Measurements from ENCODE around the gene B4GALT2. TPM values are rescaled to one million over a fixed set of nuclear protein-coding genes. Genes with fewer than 3 reads are reported as not detected.
A peak's percentile ranks its signal among the peaks of the same experiment; 100 is the strongest.

The B4GALT2 gene
- total and polyA plus RNA-seq, 2 of the 8 experiments (the other 6 are each of a cell fraction or from before 2014, with no cell fraction given) = 56.5 to 121 TPM

DNA sequence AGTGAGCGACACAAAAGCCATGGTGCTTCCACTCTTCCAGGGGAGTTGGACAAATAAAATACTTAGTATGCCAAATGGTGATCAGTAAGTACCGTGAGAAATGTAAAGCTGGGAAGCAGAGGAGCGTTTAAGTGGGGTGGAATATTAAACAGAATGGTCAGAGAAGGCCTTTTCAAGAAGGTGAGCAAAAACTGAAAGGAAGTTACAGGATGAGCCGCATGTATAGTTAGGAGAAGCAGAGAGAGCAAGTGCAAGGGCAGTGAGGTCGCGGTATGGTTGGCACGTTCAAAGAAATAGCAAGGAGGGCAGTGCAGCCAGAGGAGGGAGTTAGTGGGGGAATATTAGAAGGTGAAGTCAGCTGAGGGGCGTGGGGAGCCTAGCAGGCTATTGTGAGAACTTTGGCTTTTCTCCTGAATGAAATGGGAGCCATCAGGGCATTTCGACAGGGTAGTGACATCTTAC is 5.0 kb upstream of the B4GALT2 start:
- H3K9me3 ChIP-seq (ENCODE audit: insufficient read depth in 2 of 2, low read depth in 1 of 2, low read length in 1 of 2) = no peaks in the 10 kb centered on the region
- peaks cover 14% of the 10 kb centered on the region for H3K79me1 ChIP-seq (ENCODE audit: low read depth, low read length)
- H2AFZ ChIP-seq (ENCODE audit: low read length) = peak overlapping the region; percentile 55
- peak overlapping the region; percentile 59; the same call in 1 of the 2 replicates for H4K8ac ChIP-seq (ENCODE audit: extremely low read depth, insufficient read depth, low read length)
- H2AK5ac ChIP-seq (ENCODE audit: low read depth, low read length) = no peak overlapping the region
- POLR2A ChIA-PET (ENCODE audit: partially characterized antibody) = interaction anchor here (0.9 to 12.9 kb wide), 12 partner anchors 11 to 658 kb away, joined by 3 to 189 read pairs (median 4); partner anchors contain the start of genes CCDC24 and IPO13
- H3K9ac ChIP-seq (replicated peaks in 1 of 4; ENCODE audit: extremely low read depth in 1 of 4, low read depth in 3 of 4, low read length in 3 of 4) = peak overlapping the region in 3 of 4 experiments; percentile 50 to 62 (median 51); a peak in 5 of 7 replicates
- H4K91ac ChIP-seq (replicated peaks; ENCODE audit: insufficient read length, low read length) = peak overlapping the region; percentile 45
- H3K23ac ChIP-seq (ENCODE audit: insufficient read length) = no peak overlapping the region
- H3K4me3 ChIP-seq (ENCODE audit: extremely low read depth in 1 of 4, insufficient read depth in 2 of 4, low read depth in 3 of 4, low read length in 4 of 4) = peak overlapping the region; percentile 79 to 88 (median 82)
- peak overlapping the region; percentile 79 for H4K5ac ChIP-seq (ENCODE audit: insufficient read length, low read depth, low read length)
- H3K4ac ChIP-seq (replicated peaks; ENCODE audit: insufficient read length, low read depth, low read length) = peak overlapping the region; percentile 64
- H3K4me2 ChIP-seq (ENCODE audit: insufficient read depth in 1 of 2, low read depth in 2 of 2, low read length in 2 of 2) = peak overlapping the region; percentile 81 to 85
- peak overlapping the region; percentile 71; the same call in 1 of the 2 replicates for H3K18ac ChIP-seq (ENCODE audit: extremely low read depth, low read length)
- no peak for FAIRE-seq
- no peak overlapping the region for H3K27ac ChIP-seq (ENCODE audit: low read depth, low read length)
- H3K23me2 ChIP-seq (ENCODE audit: low read depth, low read length) = peaks cover 24% of the 10 kb centered on the region
- H2BK5ac ChIP-seq (ENCODE audit: low read depth, low read length) = peak overlapping the region; percentile 94; the same call in 1 of the 2 replicates
- peak overlapping the region; percentile 64 for H3K56ac ChIP-seq (replicated peaks; ENCODE audit: insufficient read length, low read depth, low read length)
- H2BK15ac ChIP-seq (ENCODE audit: low read length) = peak overlapping the region; percentile 46; the same call in 1 of the 2 replicates
- DNase-seq (ENCODE audit: low read depth in 1 of 2, low spot score in 2 of 2) = no peak
- no peaks in the 10 kb centered on the region for H3K27me3 ChIP-seq (replicated peaks in 1 of 4; ENCODE audit: control insufficient read depth in 3 of 4, extremely low read depth in 1 of 4, insufficient read depth in 3 of 4, low read length in 3 of 4)
- H3K36me3 ChIP-seq (ENCODE audit: control insufficient read depth in 2 of 4, insufficient read depth in 4 of 4, low read length in 3 of 4) = peaks cover 2 to 33% (median 17%) of the 10 kb centered on the region in 4 experiments; a peak in 7 of 8 replicates
- CTCF ChIA-PET (ENCODE audit: partially characterized antibody) = interaction anchor here (0.6 to 9.2 kb wide), 8 partner anchors 15 to 235 kb away, joined by 3 to 79 read pairs (median 4); partner anchors contain the start of genes CCDC24 and IPO13
- peaks cover 4 to 24% of the 10 kb centered on the region in 2 experiments for H4K20me1 ChIP-seq (replicated peaks in 1 of 2; ENCODE audit: control insufficient read depth in 1 of 2, insufficient read depth in 2 of 2, low read length in 2 of 2)
- peaks cover 6 to 18% (median 12%) of the 10 kb centered on the region in 4 experiments for H3K4me1 ChIP-seq (replicated peaks in 1 of 4; ENCODE audit: control insufficient read depth in 3 of 4, insufficient read depth in 4 of 4, low read length in 3 of 4)
- no peak overlapping the region for H3K14ac ChIP-seq (ENCODE audit: insufficient read length)
- no peak overlapping the region for H2BK120ac ChIP-seq (replicated peaks; ENCODE audit: low read depth, low read length)
- H2BK20ac ChIP-seq (ENCODE audit: low read length) = no peak overlapping the region
- H3K79me2 ChIP-seq (ENCODE audit: control insufficient read depth in 1 of 2, insufficient read depth in 2 of 2, low read length in 2 of 2) = peaks cover 0 to 25% of the 10 kb centered on the region in 2 experiments; a peak in 2 of 4 replicates
- no peak overlapping the region for H2BK12ac ChIP-seq (ENCODE audit: low read depth, low read length)
- TF ChIP-seq CBX5 (IDR thresholded peaks at IDR 0.05; ENCODE audit: low read depth, low read length) = no peak
- TF ChIP-seq SIN3A (conservative IDR thresholded peaks at IDR 0.05 in 1 of 2, IDR thresholded peaks at IDR 0.05 in 1 of 2; ENCODE audit: low read depth in 1 of 2, low read length in 2 of 2) = 0 out of 4 replicates have a peak, but pooled peaks of 1 of the 2 experiments have one; percentile 25
- 44% methylated on average over 9 of the region's 9 CpGs; no CpG with 5 or more reads in 1 of the 2 experiments for WGBS, 2 experiments (ENCODE audit: extremely low coverage in 1 of 2, insufficient coverage in 1 of 2, insufficient read length in 1 of 2, insufficient replicate concordance in 2 of 2, low coverage in 1 of 2, low lambda C conversion rate in 2 of 2, missing lambda C conversion rate in 1 of 2)

Data from H1 (cell line).